HTERT RPE-1 (cell line): ENCODE data around the gene NCAPG2.
"Not testable (repeated sequence)": the region's sequence is repeated elsewhere in the genome, so short reads cannot be mapped to it uniquely, and the experiment has no call there.

ENCODE experiments used
- in situ Hi-C: fragments of 300-500 bp; cut with MboI; formaldehyde crosslinking; loops from 4 replicates; pipeline ENCODE4 v1.14.3; 2020; ENCODE audit warnings: low sequenced_read_pairs

The NCAPG2 gene

GRCh38 chr7:158646766-158647474 lies 57.7 kb downstream of the NCAPG2 start:
- in situ Hi-C loops = no loop called here

- in situ Hi-C loops = no loop called here
Measured at GRCh38 chr7:158645842-158646241, 58.8 kb downstream of the NCAPG2 start.

- in situ Hi-C loops = no loop called here
Measured at GRCh38 chr7:158642149-158642548, 62.5 kb downstream of the NCAPG2 start.

- in situ Hi-C loops = no loop called here
Measured at GRCh38 chr7:158638001-158638400, 66.6 kb downstream of the NCAPG2 start.

GRCh38 chr7:158633055-158633956 lies 71.3 kb downstream of the NCAPG2 start:
- in situ Hi-C loops = no loop called here

GRCh38 chr7:158631574-158632195 lies 72.9 kb downstream of the NCAPG2 start:
- in situ Hi-C loops = no loop called here

GRCh38 chr7:158626289-158626688 lies 78.3 kb downstream of the NCAPG2 start:
- in situ Hi-C loops = not testable (repeated sequence)

- in situ Hi-C loops = no loop called here
Measured at GRCh38 chr7:158623241-158623640, 81.4 kb downstream of the NCAPG2 start.

GRCh38 chr7:158620839-158621441 lies 83.7 kb downstream of the NCAPG2 start:
- in situ Hi-C loops = no loop called here

- in situ Hi-C loops = no loop called here
Measured at GRCh38 chr7:158620418-158620817, 84.2 kb downstream of the NCAPG2 start.

- in situ Hi-C loops = no loop called here
Measured at GRCh38 chr7:158618745-158619140, 85.9 kb downstream of the NCAPG2 start.

GRCh38 chr7:158617737-158618128 lies 86.9 kb downstream of the NCAPG2 start:
- in situ Hi-C loops = no loop called here

GRCh38 chr7:158616050-158616449 lies 88.6 kb downstream of the NCAPG2 start:
- in situ Hi-C loops = no loop called here

- in situ Hi-C loops = no loop called here
Measured at GRCh38 chr7:158614700-158615099, 89.9 kb downstream of the NCAPG2 start.

- in situ Hi-C loops = no loop called here
Measured at GRCh38 chr7:158613481-158613880, 91.1 kb downstream of the NCAPG2 start.

- in situ Hi-C loops = no loop called here
Measured at GRCh38 chr7:158612546-158612945, 92.1 kb downstream of the NCAPG2 start.

GRCh38 chr7:158611541-158611940 lies 93.1 kb downstream of the NCAPG2 start:
- in situ Hi-C loops = no loop called here

- in situ Hi-C loops = no loop called here
Measured at GRCh38 chr7:158609313-158609974, 95.2 kb downstream of the NCAPG2 start.

- in situ Hi-C loops = no loop called here
Measured at GRCh38 chr7:158607563-158607962, 97.0 kb downstream of the NCAPG2 start.

- in situ Hi-C loops = no loop called here
Measured at GRCh38 chr7:158606671-158607424, 97.8 kb downstream of the NCAPG2 start.
